Measurements from ENCODE around the gene PPP2R3B. TPM values are rescaled to one million over a fixed set of nuclear protein-coding genes. Genes with fewer than 3 reads are reported as not detected.
"Not testable (repeated sequence)": the region's sequence is repeated elsewhere in the genome, so short reads cannot be mapped to it uniquely, and the experiment has no call there.

Gene PPP2R3B
- total RNA-seq, 1 experiment from 2014 or later, result 6.7 TPM

DNA sequence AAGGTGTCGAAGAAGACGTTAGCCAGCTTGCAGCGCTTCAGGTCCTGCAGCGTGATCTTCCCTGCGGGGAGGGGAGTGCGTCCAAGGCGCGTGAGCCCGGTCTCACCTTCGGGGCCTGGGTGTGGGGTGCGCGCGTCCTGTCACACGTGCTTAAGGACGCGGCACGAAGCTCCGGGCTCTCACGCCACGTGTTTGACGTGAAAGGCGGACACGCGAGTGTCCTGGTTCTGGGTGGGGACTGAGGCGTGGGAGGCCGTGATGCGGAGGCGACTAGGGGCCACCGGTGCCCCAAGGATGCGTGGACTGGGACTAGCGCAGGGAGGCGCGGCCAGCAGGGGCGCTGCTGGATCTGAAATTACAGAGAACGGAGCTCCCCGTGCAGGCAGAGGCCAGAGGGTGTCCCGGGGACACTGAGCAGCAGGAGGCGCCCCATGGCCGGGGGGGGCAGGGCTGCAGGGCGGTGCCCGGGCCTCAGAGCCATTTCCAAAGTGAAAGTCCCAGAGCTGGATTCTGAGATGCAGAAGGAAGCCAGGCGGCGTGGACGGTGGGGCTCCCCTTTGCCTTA, 47.8 kb downstream of the PPP2R3B start:
- DNase-seq (ENCODE audit: low read depth), result no peak

- DNase-seq (ENCODE audit: low read depth), result no peak
These were observed 48.3 kb downstream of the PPP2R3B start for GRCh38 chrX:338281-338835.

- no peak for DNase-seq (ENCODE audit: low read depth)
These were observed 49.3 kb downstream of the PPP2R3B start for GRCh38 chrX:337331-337831.

DNA sequence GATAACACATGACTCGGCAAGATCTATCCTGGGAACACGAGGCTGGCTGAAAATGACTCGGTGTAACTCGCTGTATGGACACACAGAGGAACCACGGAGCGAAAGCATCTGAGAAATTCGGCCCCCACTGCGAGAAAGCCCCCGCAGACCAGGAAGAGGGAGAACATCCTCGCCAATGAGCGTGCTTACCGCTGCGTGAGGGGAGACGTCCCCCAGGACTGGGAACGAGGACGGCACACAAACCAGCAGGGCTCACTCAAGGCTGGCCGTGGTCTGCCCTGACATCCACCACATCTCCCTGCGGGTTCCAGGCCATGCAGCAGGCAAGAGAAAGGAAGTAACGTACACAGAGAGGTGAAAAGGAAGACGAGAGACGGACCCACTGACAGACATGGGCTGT, 50.5 kb downstream of the PPP2R3B start:
- no peak for DNase-seq (ENCODE audit: low read depth)

DNA sequence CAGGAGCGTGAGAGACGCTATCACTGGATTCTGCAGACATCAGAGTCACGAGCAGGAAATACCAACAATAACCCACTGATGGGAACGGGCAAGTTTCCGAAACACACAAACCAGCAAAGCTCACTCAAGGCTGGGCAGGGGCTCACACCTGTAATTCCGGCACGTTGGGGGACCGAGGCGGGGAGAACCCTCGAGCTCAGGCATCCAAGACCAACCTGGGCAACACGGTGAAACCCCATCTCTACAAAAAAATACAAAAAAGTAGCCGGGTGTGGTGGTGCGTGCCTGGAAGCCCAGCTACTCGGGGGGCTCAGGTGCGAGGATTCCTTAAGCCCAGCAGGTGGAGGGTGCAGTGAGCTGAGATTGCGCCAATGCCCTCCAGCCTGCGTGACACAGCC, 51.0 kb downstream of the PPP2R3B start:
- DNase-seq (ENCODE audit: low read depth), result no peak

DNA sequence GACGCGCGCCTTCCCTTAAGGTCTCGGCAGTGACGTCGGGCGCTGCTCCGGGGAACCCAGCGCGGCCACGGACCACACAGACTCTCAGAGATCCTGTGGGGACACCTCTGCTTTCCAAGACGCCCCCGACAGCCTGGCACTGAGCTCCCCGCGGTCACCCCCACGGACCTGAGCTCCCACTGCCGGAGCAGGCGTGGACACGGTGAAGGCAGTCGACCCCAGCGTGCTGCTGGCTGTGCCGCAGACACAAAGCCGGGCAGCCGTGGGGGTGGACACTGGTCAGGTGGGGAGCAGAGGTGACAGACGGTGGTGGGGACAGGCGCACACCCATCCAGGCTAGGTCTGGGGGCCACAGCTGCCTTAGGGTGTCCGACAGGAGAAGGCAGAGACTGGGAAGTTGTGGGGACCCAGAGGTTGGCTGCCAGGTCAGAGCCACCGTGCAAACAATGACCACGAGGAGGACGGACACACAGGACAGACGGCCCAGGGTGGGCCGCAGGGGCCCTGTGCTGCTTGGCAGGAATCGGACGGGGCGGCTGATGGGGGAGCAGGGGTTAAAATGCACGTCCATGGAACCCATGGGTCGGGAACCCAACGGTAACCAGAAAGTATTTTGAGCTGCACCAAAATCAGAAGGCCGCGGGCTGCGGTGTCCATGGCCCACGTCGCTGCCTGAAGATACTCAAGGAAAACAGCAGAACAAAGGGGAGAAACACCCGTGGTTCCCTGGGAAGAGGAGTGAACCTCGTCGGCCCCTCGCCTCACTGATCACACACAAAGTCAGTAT, 51.5 kb downstream of the PPP2R3B start:
- DNase-seq (ENCODE audit: low read depth), result no peak

DNA sequence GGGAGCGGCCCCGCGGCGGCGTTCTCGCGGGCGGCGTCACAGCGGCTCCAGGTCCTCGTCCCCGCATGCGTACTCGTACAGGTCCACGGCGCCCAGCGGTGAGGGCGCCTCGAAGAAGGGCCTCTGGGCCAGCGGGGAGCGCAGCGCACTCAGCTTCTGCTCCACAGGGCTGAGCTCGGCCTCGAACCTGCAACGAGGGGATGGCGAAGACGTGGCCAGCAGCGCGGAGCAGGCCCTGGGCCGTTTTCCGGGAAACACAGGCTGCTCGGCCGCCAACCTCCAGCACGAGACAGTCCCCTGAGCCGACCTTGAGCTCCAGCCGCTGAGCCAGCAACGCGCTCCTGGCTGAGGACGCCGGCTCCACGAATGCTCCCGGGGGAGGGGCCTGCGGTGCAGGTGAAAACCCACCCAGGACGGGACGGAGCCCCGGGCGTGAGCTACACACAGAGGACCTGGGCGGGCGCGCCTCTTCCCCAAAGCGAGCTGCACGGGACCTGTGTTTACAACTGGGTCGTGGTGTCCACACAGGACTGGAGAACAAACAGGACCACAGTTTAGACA, 52.3 kb downstream of the PPP2R3B start:
- DNase-seq (ENCODE audit: low read depth), result no peak

- DNase-seq (ENCODE audit: low read depth), result no peak
These were observed 52.9 kb downstream of the PPP2R3B start for GRCh38 chrX:333611-334311.

DNA sequence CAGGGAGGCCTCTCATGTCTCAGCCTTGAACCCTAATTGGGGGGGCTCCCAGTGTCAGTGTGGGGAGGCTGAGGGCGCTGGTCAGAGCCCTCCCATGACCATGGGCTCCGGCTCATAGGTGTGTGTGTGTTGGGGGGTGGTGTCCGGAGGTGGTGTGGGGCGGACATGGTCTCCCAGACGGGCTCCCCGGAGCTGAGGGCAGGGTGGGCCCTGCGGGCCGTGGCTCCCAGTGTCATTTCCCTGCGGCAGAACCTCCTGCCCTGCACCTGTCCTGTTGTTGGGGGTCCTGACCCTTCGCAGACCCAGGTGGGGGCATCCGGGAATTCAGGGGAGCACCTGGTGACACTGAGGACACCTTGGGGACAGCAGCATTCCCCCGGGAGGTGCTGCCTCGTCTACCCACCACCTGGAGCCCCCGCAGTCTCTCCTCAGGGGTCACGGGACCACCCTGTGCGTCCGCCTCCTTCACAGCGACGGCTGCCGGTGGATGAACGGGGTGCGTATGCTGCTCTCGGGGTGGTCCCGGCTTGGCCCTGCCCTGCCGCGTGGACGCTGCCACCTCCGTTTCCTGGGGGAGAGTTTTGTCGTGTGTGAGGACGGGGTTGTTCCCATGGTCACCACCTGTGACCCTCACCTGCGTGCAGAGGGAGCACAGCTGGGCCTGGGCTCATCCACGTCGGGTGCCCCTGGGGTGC, 53.6 kb downstream of the PPP2R3B start:
- DNase-seq (ENCODE audit: low read depth), result no peak

DNA sequence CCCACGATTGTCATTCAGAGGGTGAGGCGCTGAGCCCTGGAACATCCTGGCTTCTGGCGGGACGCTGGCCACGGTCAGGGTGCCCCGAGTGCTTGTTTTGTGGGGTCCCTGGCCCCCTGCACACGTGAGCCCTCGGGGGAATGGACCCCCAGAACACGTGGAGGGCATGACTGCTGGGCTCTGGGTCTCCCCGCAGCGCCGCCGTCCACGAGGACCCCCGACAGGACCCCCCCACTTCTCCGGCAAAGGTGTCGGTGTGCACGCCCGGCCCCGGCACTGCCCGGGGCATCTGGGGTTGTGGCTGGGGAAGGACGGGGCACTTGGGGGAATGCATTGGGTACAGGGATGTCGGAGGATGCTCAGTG, 54.2 kb downstream of the PPP2R3B start:
- no peak for DNase-seq (ENCODE audit: low read depth)

DNA sequence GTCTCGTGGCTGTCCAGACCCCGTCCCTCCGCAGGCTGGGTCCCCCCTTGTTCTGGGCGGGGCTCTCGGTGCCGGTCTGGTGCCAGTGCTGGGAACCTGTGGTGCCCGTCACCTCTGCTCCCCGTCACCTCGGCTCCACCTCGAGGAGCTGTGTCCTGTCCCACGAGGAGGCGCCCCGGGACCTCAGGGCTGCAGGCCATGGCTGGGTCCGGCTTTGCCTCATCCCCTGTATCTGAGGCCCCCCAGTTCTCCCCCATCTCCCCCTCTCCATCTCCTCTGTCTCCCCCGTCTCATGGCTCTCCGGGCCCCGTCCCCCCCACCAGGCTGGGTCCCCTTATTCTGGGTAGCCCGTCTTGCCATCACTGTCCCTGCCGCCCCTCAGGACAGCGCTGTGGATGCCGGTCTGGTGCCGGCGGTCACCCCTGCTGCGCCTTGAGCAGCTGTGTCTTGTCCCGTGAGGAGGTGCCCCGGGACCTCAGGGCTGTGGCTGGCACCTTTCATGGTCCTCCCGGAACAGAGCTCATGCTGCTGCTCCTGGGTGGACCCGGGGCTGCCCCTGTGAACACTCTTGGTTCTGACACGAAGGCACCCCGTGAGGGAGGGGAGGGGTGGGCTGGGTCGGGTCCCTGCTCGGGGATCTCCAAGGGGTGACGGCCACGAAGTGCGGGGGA, 54.7 kb downstream of the PPP2R3B start:
- DNase-seq (ENCODE audit: low read depth), result no peak

DNA sequence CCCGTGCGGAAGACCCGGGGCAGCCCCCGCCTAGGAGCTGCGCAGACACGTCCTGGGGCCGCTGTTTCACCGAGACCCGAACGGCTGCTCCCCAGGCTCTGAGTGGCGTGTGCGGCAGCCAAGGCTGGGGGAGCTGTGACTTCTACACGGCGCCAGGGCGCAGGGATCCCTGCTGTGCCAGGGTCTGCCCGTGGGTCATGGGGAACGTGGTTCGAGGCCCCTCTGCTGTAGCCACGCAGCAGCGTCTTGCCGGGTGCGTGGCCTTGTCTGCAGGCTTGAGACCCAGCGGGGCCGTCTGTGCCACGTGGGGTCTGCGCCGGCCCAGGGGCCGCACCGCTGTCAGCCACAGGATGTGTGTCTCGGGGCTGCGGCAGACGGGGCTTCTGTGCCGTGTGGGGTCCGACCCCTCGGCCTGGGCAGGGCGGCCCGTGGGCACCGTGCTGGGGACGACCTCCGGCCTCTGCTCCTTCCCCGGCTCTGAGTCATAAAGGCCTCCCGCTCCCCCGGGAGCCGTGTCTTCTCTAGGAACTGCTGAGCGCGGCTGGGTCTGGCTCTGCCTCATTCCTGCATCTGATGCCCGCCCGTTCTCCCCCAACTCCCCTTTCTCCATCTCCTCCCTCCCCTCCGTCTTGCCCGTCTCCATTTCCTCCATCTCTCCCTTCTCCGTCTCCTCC, 55.4 kb downstream of the PPP2R3B start:
- DNase-seq (ENCODE audit: low read depth), result peak; percentile 35

DNA sequence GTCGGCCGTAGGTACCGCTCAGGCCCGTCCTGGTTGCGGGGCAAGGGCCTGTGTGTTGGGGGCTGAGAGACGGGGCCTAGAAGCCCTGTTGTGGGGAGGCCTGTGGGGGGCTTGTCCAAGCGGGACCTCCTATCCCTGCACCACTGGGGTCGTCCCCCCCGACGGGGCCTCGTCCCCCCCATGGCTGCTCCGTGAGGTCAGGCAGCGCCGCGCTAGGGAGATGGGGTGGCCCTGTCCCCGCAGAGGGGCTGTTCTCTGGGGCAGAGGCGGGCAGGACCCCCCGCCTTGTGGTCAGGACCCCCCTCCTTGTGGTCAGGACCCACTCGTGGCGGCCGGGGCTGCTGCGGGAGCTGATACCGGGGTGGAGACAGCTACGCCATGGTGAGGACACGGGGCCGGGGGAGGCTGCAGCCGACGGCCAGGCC, 56.0 kb downstream of the PPP2R3B start:
- no peak for DNase-seq (ENCODE audit: low read depth)

DNA sequence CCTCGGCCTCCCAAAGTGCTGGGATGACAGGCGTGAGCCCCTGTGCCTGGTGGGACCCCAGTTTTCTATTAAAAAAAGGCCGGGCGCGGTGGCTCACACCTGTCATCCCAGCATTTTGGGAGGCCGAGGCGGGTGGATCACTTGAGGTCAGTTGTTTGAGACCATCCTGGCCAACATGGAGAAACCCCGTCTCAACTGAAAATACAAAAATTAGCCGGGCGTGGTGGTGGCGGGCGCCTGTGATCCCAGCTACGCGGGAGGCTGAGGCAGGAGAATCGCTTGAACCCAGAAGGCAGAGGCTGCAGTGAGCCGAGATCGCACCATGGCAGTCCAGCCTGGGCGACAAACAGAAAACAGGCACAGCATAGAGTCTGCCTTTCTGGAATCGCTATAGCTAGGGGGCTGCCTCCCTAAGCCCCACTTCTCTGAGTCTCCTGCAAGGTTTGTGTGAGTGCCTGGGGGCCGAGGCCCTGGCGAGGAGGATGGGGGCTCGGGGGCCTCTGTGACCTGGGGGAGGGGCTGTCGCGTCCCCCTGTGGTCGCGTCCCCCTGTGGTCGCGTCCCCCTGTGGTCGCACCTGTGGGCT, 56.5 kb downstream of the PPP2R3B start:
- DNase-seq (ENCODE audit: low read depth), result not testable (repeated sequence)

DNA sequence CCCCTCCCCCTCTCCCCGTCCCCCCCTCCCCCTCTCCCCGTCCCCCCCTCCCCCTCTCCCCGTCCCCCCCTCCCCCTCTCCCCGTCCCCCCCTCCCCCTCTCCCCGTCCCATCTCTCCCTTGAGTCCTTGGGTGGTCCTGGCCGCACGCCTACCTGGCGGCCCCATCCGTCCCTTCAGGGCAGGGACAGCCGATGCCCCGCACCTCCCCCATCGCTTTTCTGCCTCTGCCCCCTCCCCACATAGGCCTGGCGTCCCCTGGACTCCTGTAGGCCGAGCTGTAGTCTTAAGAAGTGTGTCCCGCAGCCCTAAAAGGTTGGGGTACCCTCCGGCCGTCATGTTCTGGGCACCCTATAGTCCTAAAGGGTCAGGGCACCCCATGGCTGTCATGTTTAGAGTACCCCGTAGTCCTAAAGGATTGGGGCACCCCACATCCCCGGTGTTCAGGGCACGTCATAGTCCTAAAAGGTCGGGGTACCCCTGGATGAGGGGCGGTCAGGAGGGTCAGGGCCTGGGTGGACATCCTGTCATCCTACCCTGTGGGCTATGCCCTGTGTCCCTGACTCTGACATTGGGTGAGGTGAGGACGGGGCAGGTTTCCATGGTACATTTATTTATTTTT, 57.3 kb downstream of the PPP2R3B start:
- no peak for DNase-seq (ENCODE audit: low read depth)

DNA sequence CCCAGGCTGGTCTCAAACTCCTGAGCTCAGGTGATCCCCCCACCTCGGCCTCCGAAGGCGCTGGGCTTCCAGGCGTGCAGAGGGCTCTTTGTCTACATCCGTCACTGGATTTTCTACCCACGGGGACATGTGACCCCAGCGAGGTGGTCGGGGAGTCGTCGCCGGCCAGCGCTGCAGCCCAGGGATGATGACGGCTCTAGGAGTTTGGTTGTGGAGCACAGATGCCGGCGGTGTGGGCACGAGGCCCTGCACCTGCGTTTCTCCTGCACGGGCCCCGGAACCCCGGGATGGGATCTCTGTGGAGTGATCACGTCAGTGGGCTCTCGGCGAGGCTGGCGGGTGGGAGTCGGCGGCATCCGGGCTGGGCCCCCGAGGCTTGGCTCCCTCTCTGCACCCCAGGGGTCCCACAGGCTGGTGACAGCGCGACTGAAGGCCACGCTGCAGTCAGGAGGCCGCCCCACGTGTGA, 59.0 kb downstream of the PPP2R3B start:
- no peak for DNase-seq (ENCODE audit: low read depth)

DNA sequence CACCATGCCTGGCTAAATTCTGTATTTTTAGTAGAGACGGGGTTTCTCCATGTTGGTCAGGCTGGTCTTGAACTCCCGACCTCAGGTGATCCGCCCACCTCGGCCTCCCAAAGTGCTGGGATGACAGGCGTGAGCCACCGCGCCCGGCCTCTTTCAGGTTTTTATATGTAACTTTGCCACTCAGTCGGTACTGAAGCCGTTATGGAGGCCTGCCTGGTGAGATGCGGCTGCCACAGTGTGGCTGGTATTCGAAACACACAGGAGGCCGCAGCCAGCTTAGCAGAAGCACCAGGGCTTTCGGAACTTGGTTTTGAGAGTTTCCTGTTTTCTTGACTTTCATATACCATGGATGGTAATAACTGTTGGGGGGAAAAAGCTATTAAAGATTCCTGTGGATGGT, 62.0 kb downstream of the PPP2R3B start:
- not testable (repeated sequence) for DNase-seq (ENCODE audit: low read depth)

GRCh38 chrX:323721-324628, 62.7 kb downstream of the PPP2R3B start:
- DNase-seq (ENCODE audit: low read depth), result peak; percentile 26
